Progenitor cell of endocrine pancreas (in vitro differentiated cells): ENCODE measurements around the gene DAND5. TPM values are rescaled to one million over a fixed set of nuclear protein-coding genes. Genes with fewer than 3 reads are reported as not detected.

Experiments used
- DNase-seq: peaks from one replicate; pipeline ENCODE4 v3.0.0; 2021; ENCODE audit warnings: low spot score; ENCODE audit not compliant: unreplicated experiment
- H3K27ac Mint-ChIP-seq: 2 replicates; pipeline ENCODE4 v1.8.0; 2021; ENCODE audit warnings: mild to moderate bottlenecking, moderate library complexity, mixed read lengths
- H3K27me3 Mint-ChIP-seq: 2 replicates; pipeline ENCODE4 v1.8.0; 2021; ENCODE audit warnings: mixed read lengths
- H3K36me3 Mint-ChIP-seq: 2 replicates; pipeline ENCODE4 v1.8.0; 2022; ENCODE audit warnings: mixed read lengths; ENCODE audit not compliant: insufficient read depth
- H3K4me1 Mint-ChIP-seq: 2 replicates; pipeline ENCODE4 v1.8.0; 2021; ENCODE audit warnings: low read depth, mixed read lengths
- H3K4me3 Mint-ChIP-seq: 2 replicates; pipeline ENCODE4 v1.8.0; 2021; ENCODE audit warnings: low read depth, mild to moderate bottlenecking, moderate library complexity, mixed read lengths
- H3K9me3 Mint-ChIP-seq: 2 replicates; pipeline ENCODE4 v1.8.0; 2021; ENCODE audit warnings: low read depth, mixed read lengths
- long read RNA-seq: library from polyadenylated mRNA; unstranded; transcript quantifications from one replicate; pipeline ENCODE4 v2.0.0, GENCODE V29; 2020
- total RNA-seq: library from RNA; stranded (reverse); gene quantifications from 2 replicates; pipeline ENCODE4 v1.2.1, GENCODE V29; 2021
- TF ChIP-seq, protein P1 (sequence below): fragments of 200-600 bp; sonication (generic); IDR thresholded peaks from one replicate; pipeline ENCODE4 v1.5.0; 2021; ENCODE audit warnings: antibody characterized with exemption, mild to moderate bottlenecking; ENCODE audit not compliant: unreplicated experiment

DAND5 gene, protein sequence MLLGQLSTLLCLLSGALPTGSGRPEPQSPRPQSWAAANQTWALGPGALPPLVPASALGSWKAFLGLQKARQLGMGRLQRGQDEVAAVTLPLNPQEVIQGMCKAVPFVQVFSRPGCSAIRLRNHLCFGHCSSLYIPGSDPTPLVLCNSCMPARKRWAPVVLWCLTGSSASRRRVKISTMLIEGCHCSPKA
- not detected in 2 replicates for total RNA-seq
- long read RNA-seq = 0 reads

DNA sequence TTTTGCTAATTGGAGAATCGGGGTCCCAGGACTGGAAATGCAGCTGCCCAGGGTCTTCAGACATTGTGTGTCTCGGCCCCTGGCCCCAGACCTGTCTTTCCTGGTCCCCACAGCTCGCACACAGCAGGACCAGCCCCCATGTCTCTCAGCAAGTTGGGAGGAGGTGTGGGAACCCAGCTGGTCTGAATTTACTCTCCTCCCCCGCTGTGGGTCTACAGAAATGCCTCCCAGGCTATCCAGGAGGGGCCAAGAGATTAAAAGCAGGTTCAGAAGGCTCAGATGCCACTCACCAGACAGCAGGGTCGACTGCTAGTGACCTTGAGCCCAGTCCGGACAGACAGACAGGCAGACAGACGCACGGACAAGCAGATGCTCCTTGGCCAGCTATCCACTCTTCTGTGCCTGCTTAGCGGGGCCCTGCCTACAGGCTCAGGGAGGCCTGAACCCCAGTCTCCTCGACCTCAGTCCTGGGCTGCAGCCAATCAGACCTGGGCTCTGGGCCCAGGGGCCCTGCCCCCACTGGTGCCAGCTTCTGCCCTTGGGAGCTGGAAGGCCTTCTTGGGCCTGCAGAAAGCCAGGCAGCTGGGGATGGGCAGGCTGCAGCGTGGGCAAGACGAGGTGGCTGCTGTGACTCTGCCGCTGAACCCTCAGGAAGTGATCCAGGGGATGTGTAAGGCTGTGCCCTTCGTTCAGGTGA is at the start of gene DAND5:
DAND5 (plus strand) TSS at position 285 of the 697 bp plus-strand sequence; CDS start at position 370, 85 bp downstream.
- no peak within 1 kb of the TSS for H3K27ac Mint-ChIP-seq
- TF ChIP-seq, protein P1, sequence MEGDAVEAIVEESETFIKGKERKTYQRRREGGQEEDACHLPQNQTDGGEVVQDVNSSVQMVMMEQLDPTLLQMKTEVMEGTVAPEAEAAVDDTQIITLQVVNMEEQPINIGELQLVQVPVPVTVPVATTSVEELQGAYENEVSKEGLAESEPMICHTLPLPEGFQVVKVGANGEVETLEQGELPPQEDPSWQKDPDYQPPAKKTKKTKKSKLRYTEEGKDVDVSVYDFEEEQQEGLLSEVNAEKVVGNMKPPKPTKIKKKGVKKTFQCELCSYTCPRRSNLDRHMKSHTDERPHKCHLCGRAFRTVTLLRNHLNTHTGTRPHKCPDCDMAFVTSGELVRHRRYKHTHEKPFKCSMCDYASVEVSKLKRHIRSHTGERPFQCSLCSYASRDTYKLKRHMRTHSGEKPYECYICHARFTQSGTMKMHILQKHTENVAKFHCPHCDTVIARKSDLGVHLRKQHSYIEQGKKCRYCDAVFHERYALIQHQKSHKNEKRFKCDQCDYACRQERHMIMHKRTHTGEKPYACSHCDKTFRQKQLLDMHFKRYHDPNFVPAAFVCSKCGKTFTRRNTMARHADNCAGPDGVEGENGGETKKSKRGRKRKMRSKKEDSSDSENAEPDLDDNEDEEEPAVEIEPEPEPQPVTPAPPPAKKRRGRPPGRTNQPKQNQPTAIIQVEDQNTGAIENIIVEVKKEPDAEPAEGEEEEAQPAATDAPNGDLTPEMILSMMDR = no peak
- no peak within 1 kb of the TSS for H3K4me3 Mint-ChIP-seq
- no peak for DNase-seq
- peaks cover 3% of the 10 kb centered on the region for H3K4me1 Mint-ChIP-seq
- H3K9me3 Mint-ChIP-seq = no peaks in the 10 kb centered on the region
- H3K27me3 Mint-ChIP-seq = peaks cover 14% of the 10 kb centered on the region
- no peaks in the 10 kb centered on the region for H3K36me3 Mint-ChIP-seq

DNA sequence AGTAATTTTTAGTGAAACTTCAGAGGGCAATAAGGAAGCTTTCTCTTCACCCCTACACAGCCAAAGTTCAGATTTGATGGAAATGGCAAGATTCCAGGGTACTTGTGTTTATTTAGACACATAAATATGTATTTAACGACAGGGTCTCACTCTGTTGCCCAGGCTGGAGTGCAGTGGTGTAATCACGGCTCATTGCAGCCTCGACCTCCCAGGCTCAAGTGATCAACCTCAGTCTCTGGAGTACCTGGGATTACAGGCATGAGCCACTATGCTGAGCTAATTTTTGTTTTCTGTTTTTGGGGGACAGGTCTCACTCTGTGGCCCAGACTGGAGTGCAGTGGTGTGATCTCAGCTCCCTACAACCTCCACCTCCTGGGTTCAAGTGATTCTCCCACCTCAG is 48.3 kb upstream of the DAND5 start:
- H3K9me3 Mint-ChIP-seq = no peaks in the 10 kb centered on the region
- H3K4me1 Mint-ChIP-seq = peaks cover 4% of the 10 kb centered on the region
- no peaks in the 10 kb centered on the region for H3K27me3 Mint-ChIP-seq
- TF ChIP-seq, protein P1 = no peak
- H3K27ac Mint-ChIP-seq = peak overlapping the region; percentile 85
- H3K36me3 Mint-ChIP-seq = peaks cover 14% of the 10 kb centered on the region
- no peak overlapping the region for H3K4me3 Mint-ChIP-seq
- DNase-seq = no peak

DNA sequence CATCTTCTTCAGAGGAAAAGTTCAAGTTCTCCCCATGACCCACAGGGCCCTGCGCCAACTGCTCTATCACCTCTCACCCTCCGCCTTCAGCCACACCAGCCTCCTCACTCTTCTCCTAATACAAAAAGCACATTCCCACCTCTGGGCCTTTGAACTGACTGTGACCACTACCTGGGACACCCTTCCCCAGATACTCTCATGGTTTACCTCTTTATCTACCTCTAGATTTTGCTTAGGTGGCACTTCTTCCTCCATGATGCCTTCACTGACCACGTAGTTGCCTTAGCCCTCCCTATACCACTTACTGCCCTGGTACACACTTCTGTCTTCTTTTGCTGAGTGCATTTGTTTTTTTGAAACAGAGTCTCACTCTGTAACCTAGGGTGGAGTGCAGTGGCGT is 46.4 kb upstream of the DAND5 start:
- peaks cover 4% of the 10 kb centered on the region for H3K4me1 Mint-ChIP-seq

DNA sequence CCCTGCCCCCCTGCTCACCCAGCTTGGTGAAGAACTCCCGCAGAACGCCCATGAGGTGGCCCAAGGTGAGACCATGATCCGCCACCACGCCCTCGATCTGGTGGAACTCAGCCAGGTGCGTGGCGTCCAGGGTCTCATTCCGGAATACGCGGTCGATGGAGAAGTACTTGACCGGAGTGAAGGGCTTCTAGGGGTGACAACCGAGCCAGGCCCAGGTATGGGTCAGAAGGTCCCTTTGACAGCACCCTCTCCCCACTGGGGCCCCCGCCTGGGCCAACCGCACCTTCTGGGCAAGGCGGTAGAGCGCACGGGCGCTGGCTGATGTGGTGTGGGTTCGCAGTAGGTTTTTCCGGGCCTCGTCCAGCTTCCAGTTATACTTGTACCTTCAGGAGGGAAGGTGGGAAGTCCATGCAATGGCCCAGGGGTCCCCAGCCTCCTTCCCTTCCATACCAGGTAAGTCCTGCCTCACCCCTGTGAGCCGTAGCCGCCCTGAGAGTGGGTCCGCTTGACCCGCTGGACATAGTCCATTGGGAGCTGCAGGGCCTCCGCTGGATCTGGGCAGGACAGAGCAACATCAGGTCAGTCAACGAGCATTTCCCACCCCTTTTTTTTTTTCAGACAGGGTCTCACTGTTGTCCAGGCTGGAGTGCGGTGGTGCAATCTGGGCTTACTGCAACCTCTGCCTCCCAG is 44.6 kb upstream of the DAND5 start:
- Mint-ChIP-seq H3K27me3 (no peaks in the 10 kb centered on the region), H3K4me1 (peaks cover 4% of the 10 kb centered on the region), H3K27ac (no peak overlapping the region), H3K36me3 (peaks cover 26% of the 10 kb centered on the region), H3K4me3 (no peak overlapping the region), H3K9me3 (no peaks in the 10 kb centered on the region)
- no peak for DNase-seq
- TF ChIP-seq, protein P1 = no peak

More for the DNA sequence above, 46.4 kb upstream of the DAND5 start:
- Mint-ChIP-seq H3K27ac (peak overlapping the region; percentile 26), H3K4me3 (no peak overlapping the region), H3K27me3 (no peaks in the 10 kb centered on the region), H3K36me3 (peaks cover 19% of the 10 kb centered on the region), H3K9me3 (no peaks in the 10 kb centered on the region)
- no peak for DNase-seq
- TF ChIP-seq, protein P1 = no peak

DNA sequence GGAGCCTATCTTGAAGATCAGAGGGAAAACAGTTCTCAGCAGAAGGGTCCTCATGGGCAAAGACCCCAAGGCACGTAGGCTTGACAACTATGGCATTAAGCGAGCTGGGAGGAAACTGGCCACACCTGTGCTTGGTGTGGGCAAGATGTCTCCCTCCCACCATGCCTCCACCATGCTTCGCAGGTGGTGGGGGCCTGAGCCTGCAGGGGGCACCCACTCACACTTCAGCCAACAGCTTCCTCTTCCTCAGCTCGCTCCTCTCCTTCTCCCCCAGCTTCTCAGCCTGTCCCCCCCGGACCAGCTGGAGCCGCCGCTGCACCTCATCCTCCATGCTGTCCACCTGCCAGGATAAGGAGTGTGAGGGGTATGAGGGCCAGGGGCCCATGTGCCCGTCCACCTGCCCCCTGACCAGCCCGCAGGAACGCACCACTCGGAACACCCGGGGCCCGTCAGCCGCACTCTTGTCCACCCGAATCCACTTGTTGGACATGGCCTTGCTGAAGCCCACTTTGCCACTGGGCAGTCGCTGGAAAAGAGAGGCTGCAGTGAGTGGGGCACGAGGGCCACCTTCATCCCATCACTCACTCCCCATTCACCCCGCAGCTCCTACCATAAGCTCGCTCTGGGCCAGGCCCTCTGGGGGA is 39.3 kb upstream of the DAND5 start:
- H3K27ac Mint-ChIP-seq = no peak overlapping the region
- H3K4me3 Mint-ChIP-seq = no peak overlapping the region
- no peaks in the 10 kb centered on the region for H3K27me3 Mint-ChIP-seq
- H3K4me1 Mint-ChIP-seq = peaks cover 11% of the 10 kb centered on the region
- DNase-seq = no peak
- H3K36me3 Mint-ChIP-seq = peaks cover 14% of the 10 kb centered on the region
- H3K9me3 Mint-ChIP-seq = no peaks in the 10 kb centered on the region
- TF ChIP-seq, protein P1 = no peak
